OCI-LY7 (cell line): ENCODE results near the gene ARID5B. TPM values are rescaled to one million over a fixed set of nuclear protein-coding genes. Genes with fewer than 3 reads are reported as not detected.

ENCODE experiments used
- BruUV-seq: library from RNA; stranded (reverse); fragments of 400-500 nt; replicated peaks from 2 replicates; lab custom pipeline; 2021; lab: Mats Ljungman, UMichigan
- CTCF ChIA-PET: fragments of 300-600 bp; sonication (Branson Sonifier 250); formaldehyde crosslinking; loops from one replicate; lab custom pipeline; 2022; ENCODE audit warnings: antibody characterized with exemption; ENCODE audit not compliant: unreplicated experiment; lab: Charles Lee
- POLR2A ChIA-PET: fragments of 300-600 bp; sonication (Branson Sonifier 250); formaldehyde crosslinking; loops from one replicate; lab custom pipeline; 2022; ENCODE audit warnings: antibody characterized with exemption; lab: Charles Lee
- DNase-seq: peaks from one replicate; pipeline ENCODE4 v3.0.0-alpha.2; 2015; ENCODE audit warnings: low spot score
- H2AFZ ChIP-seq: fragments of 200-600 bp; sonication (generic), shearing (Covaris generic); 2 replicates; pipeline ENCODE4 v1.6.1; 2014; ENCODE audit warnings: mild to moderate bottlenecking, antibody characterized with exemption, low read length, moderate library complexity
- H3K27ac ChIP-seq: fragments of 200-600 bp; sonication (generic); 2 replicates; pipeline ENCODE4 v1.5.1; 2014; ENCODE audit warnings: mixed run types, low read depth, mild to moderate bottlenecking, moderate library complexity, low read length, inconsistent platforms; ENCODE audit not compliant: poor library complexity, severe bottlenecking
- H3K36me3 ChIP-seq: fragments of 200-600 bp; sonication (generic); 2 replicates; pipeline ENCODE4 v1.6.1; 2014; ENCODE audit warnings: mild to moderate bottlenecking, antibody characterized with exemption, low read length, moderate library complexity, mixed read lengths; ENCODE audit not compliant: insufficient read depth
- H3K4me1 ChIP-seq: fragments of 200-600 bp; sonication (generic); 2 replicates; pipeline ENCODE4 v1.5.1; 2014; ENCODE audit warnings: mild to moderate bottlenecking, low read length; ENCODE audit not compliant: insufficient read depth, poor library complexity, severe bottlenecking
- H3K4me2 ChIP-seq: fragments of 200-600 bp; sonication (generic); 2 replicates; pipeline ENCODE4 v1.6.1; 2014; ENCODE audit warnings: mild to moderate bottlenecking, low read length
- H3K4me3 ChIP-seq: fragments of 200-600 bp; sonication (generic); 2 replicates; pipeline ENCODE4 v1.5.1; 2014; ENCODE audit warnings: mild to moderate bottlenecking, low read depth, low read length; ENCODE audit not compliant: poor library complexity, severe bottlenecking
- H3K79me2 ChIP-seq: fragments of 200-600 bp; sonication (generic); 2 replicates; pipeline ENCODE4 v1.6.1; 2016; ENCODE audit warnings: low read depth, mild to moderate bottlenecking, low read length, moderate library complexity, mixed read lengths; ENCODE audit not compliant: insufficient read depth
- H3K9me2 ChIP-seq: fragments of 200-600 bp; sonication (generic); 2 replicates; pipeline ENCODE4 v1.6.1; 2016; ENCODE audit warnings: mild to moderate bottlenecking, low read length, mixed read lengths; ENCODE audit not compliant: insufficient read depth
- H3K9me3 ChIP-seq: fragments of 200-600 bp; sonication (generic); 2 replicates; pipeline ENCODE4 v1.6.1; 2014; ENCODE audit warnings: mild to moderate bottlenecking, mixed run types, low read length, mixed read lengths
- H4K20me1 ChIP-seq: fragments of 200-600 bp; sonication (generic); 2 replicates; pipeline ENCODE4 v1.6.1; 2014; ENCODE audit warnings: mild to moderate bottlenecking, antibody characterized with exemption, low read length, moderate library complexity, mixed read lengths; ENCODE audit not compliant: insufficient read depth
- CTCF ChIP-seq: fragments of 200-600 bp; sonication (generic); conservative IDR thresholded peaks from 2 replicates; pipeline ENCODE4 v1.5.1; 2014; ENCODE audit warnings: mild to moderate bottlenecking, antibody characterized with exemption, low read length, moderate library complexity, mixed read lengths
- EZH2phosphoT487 ChIP-seq: fragments of 200-600 bp; sonication (generic); IDR thresholded peaks from 2 replicates; pipeline ENCODE4 v1.6.1; 2018; ENCODE audit warnings: low read depth, borderline replicate concordance, mild to moderate bottlenecking, mixed run types, antibody characterized with exemption, low read length, moderate library complexity, mixed read lengths
- intact Hi-C: fragments of 100-400 bp; cut with micrococcal nuclease; formaldehyde crosslinking; loops from one replicate; pipeline ENCODE4 v1.10.0; 2022; ENCODE audit not compliant: unreplicated experiment
- total RNA-seq, 2 experiments: library from RNA; depleted of rRNA in 1 of 2; stranded (reverse); fragments of >200 nt in 1 of 2; shearing (Covaris generic) in 1 of 2; gene quantifications; 2 replicates each; pipeline ENCODE4 v1.2.3, GENCODE V29; 2014 to 2022

ARID5B gene
- total RNA-seq, 2 experiments from 2014 or later, result 38.0 to 56.7 TPM

- DNase-seq, result no peak
- Histone ChIP-seq H3K4me1 (no peaks in the 10 kb centered on the region), H3K4me2 (no peak overlapping the region), H3K79me2 (no peaks in the 10 kb centered on the region), H3K27ac (no peak overlapping the region), H2AFZ (no peak overlapping the region), H3K4me3 (no peak overlapping the region), H3K9me3 (no peaks in the 10 kb centered on the region), H4K20me1 (no peaks in the 10 kb centered on the region), H3K9me2 (no peaks in the 10 kb centered on the region), H3K36me3 (peaks cover 64% of the 10 kb centered on the region)
- TF ChIP-seq EZH2phosphoT487 (no peak), CTCF (no peak)
- intact Hi-C loops, result no loop called here
- ChIA-PET POLR2A (interaction anchor here (0.5 to 3.8 kb wide), 5 partner anchors 9 to 77 kb away, joined by 3 to 19 read pairs (median 4); no protein-coding TSS in a partner anchor), CTCF (interaction anchor here (0.8 kb wide), 1 partner anchor 9 kb away, joined by 3 read pairs; no protein-coding TSS in a partner anchor)
- BruUV-seq, result no TSS peak
Measured at GRCh38 chr10:62062752-62063512, 161.4 kb downstream of the ARID5B start.

GRCh38 chr10:62063795-62064472, 162.4 kb downstream of the ARID5B start:
- peaks cover 54% of the 10 kb centered on the region for H3K36me3 ChIP-seq
- H2AFZ ChIP-seq, result no peak overlapping the region
- no peak overlapping the region for H3K27ac ChIP-seq
- TF ChIP-seq EZH2phosphoT487 (no peak), CTCF (no peak)
- ChIA-PET POLR2A (interaction anchor here (0.6 to 2.1 kb wide), 2 partner anchors 10 to 20 kb away, joined by 3 to 16 read pairs; no protein-coding TSS in a partner anchor), CTCF (interaction anchor here (0.8 kb wide), 1 partner anchor 10 kb away, joined by 3 read pairs; no protein-coding TSS in a partner anchor)
- H3K79me2 ChIP-seq, result no peaks in the 10 kb centered on the region
- no peak for DNase-seq
- no peaks in the 10 kb centered on the region for H3K4me1 ChIP-seq
- no TSS peak for BruUV-seq
- no peak overlapping the region for H3K4me2 ChIP-seq
- no peak overlapping the region for H3K4me3 ChIP-seq
- no peaks in the 10 kb centered on the region for H4K20me1 ChIP-seq
- no peaks in the 10 kb centered on the region for H3K9me2 ChIP-seq
- H3K9me3 ChIP-seq, result no peaks in the 10 kb centered on the region
- intact Hi-C loops, result no loop called here
